HepG2 (cell line): ENCODE results near the gene KDM7A. TPM values are rescaled to one million over a fixed set of nuclear protein-coding genes. Genes with fewer than 3 reads are reported as not detected.
A peak's percentile ranks its signal among the peaks of the same experiment; 100 is the strongest.

Experiments
- AHR ChIP-seq: IDR thresholded peaks from 2 replicates; pipeline ENCODE4 v1.6.1; 2018; ENCODE audit warnings: missing genetic modification reagents, missing compliant biosample characterization
- ARHGAP35 ChIP-seq: sonication (generic); formaldehyde crosslinking; IDR thresholded peaks from 2 replicates; pipeline ENCODE4 v1.9.0; 2022; ENCODE audit warnings: mild to moderate bottlenecking, inconsistent platforms, moderate library complexity, missing genetic modification reagents, borderline replicate concordance
- CCDC6 ChIP-seq: sonication (generic); formaldehyde crosslinking; IDR thresholded peaks from 2 replicates; pipeline ENCODE4 v1.8.1; 2022; ENCODE audit warnings: mild to moderate bottlenecking, missing genetic modification reagents, moderate library complexity
- CHD4 ChIP-seq: fragments of 200-600 bp; sonication (generic); IDR thresholded peaks from 2 replicates; pipeline ENCODE4 v1.7.0; 2017; ENCODE audit warnings: mild to moderate bottlenecking, low read length, borderline replicate concordance
- CREB1 ChIP-seq, 2 experiments: fragments of 450-650 bp in 1 of 2; IDR thresholded peaks; 2 replicates each; pipeline ENCODE4 v1.6.1; 2016 to 2017; ENCODE audit warnings: control low read depth in 1 of 2, mild to moderate bottlenecking in 1 of 2, missing compliant biosample characterization in 1 of 2, missing genetic modification characterization in 1 of 2
- E2F1 ChIP-seq: sonication (generic); formaldehyde crosslinking; IDR thresholded peaks from 2 replicates; pipeline ENCODE4 v1.5.0; 2020; ENCODE audit warnings: missing genetic modification reagents
- ERF ChIP-seq: IDR thresholded peaks from 2 replicates; pipeline ENCODE4 v1.6.1; 2018; ENCODE audit warnings: missing biosample characterization, missing genetic modification reagents
- FOSL1 ChIP-seq: sonication (generic); formaldehyde crosslinking; IDR thresholded peaks from 2 replicates; pipeline ENCODE4 v1.9.0; 2021; ENCODE audit warnings: missing genetic modification reagents, borderline replicate concordance
- GATA4 ChIP-seq: sonication (generic); IDR thresholded peaks from 2 replicates; pipeline ENCODE4 v1.6.1; 2016; ENCODE audit warnings: antibody characterized with exemption, low read depth, borderline replicate concordance
- HBP1 ChIP-seq: IDR thresholded peaks from 2 replicates; pipeline ENCODE4 v1.6.1; 2016; ENCODE audit warnings: low read depth, control low read depth
- HES4 ChIP-seq: sonication (generic); formaldehyde crosslinking; IDR thresholded peaks from 2 replicates; pipeline ENCODE4 v1.9.0; 2021; ENCODE audit warnings: mild to moderate bottlenecking, missing genetic modification reagents, borderline replicate concordance
- JUNB ChIP-seq: sonication (generic); formaldehyde crosslinking; IDR thresholded peaks from 2 replicates; pipeline ENCODE4 v1.8.0; 2022; ENCODE audit warnings: missing genetic modification reagents, mild to moderate bottlenecking, borderline replicate concordance
- MEF2D ChIP-seq: sonication (generic); formaldehyde crosslinking; IDR thresholded peaks from 2 replicates; pipeline ENCODE4 v1.5.1; 2020; ENCODE audit warnings: mild to moderate bottlenecking, missing genetic modification reagents
- NFRKB ChIP-seq: fragments of 450-650 bp; IDR thresholded peaks from 2 replicates; pipeline ENCODE4 v1.6.1; 2017
- SIX4 ChIP-seq: sonication (generic); formaldehyde crosslinking; IDR thresholded peaks from 2 replicates; pipeline ENCODE4 v1.4.0; 2020; ENCODE audit warnings: missing genetic modification reagents
- ZBTB21 ChIP-seq: sonication (generic); formaldehyde crosslinking; IDR thresholded peaks from 2 replicates; pipeline ENCODE4 v1.4.0; 2020; ENCODE audit warnings: missing genetic modification reagents
- ZFP90 ChIP-seq: sonication (generic); formaldehyde crosslinking; IDR thresholded peaks from 2 replicates; pipeline ENCODE4 v1.8.0; 2022; ENCODE audit warnings: missing genetic modification reagents, mild to moderate bottlenecking, inconsistent platforms, borderline replicate concordance
- ZMYM2 ChIP-seq: sonication (generic); formaldehyde crosslinking; IDR thresholded peaks from 2 replicates; pipeline ENCODE4 v1.8.0; 2022; ENCODE audit warnings: mild to moderate bottlenecking, missing genetic modification reagents
- ZNF326 ChIP-seq: sonication (generic); formaldehyde crosslinking; IDR thresholded peaks from 2 replicates; pipeline ENCODE4 v1.4.0; 2020; ENCODE audit warnings: missing genetic modification reagents, borderline replicate concordance
- ZNF331 ChIP-seq: sonication (generic); formaldehyde crosslinking; IDR thresholded peaks from 2 replicates; pipeline ENCODE4 v1.4.0; 2020; ENCODE audit warnings: missing genetic modification reagents
- ZNF451 ChIP-seq: sonication (generic); formaldehyde crosslinking; IDR thresholded peaks from 2 replicates; pipeline ENCODE4 v1.5.0; 2020; ENCODE audit warnings: mild to moderate bottlenecking, missing genetic modification reagents
- ZNF496 ChIP-seq: sonication (generic); formaldehyde crosslinking; IDR thresholded peaks from 2 replicates; pipeline ENCODE4 v1.8.1; 2023; ENCODE audit warnings: mild to moderate bottlenecking, moderate library complexity, missing genetic modification reagents; ENCODE audit not compliant: insufficient replicate concordance
- polyA plus RNA-seq, 8 experiments: library from polyadenylated mRNA; depleted of rRNA in 3 of 8; stranded (reverse) in 7 of 8; unstranded in 1 of 8; fragments of >200 nt; fragmentation: Illumina TruSeq in 4 of 8; extraction: Trizol in 4 of 8; gene quantifications; 2 replicates each; pipeline versions ENCODE4 v1.2.1 to v1.2.3, GENCODE V29; 2011 to 2016; ENCODE audit warnings: low read depth in 4 of 8, missing spikeins in 1 of 8, mixed read lengths in 1 of 8; ENCODE audit not compliant: insufficient read depth in 1 of 8
- total RNA-seq, 5 experiments: library from RNA; depleted of rRNA; stranded (reverse); fragments of >200 nt; fragmentation: Illumina TruSeq; extraction: Trizol; gene quantifications; 2 replicates each; pipeline ENCODE4 v1.2.3, GENCODE V29; 2016; ENCODE audit warnings: low read depth in 1 of 5
- TF ChIP-seq, protein P1 (sequence below): sonication (generic); formaldehyde crosslinking; IDR thresholded peaks from 2 replicates; pipeline ENCODE4 v1.5.1; 2020; ENCODE audit warnings: missing genetic modification reagents, mild to moderate bottlenecking, borderline replicate concordance
- TF ChIP-seq, protein P2 (sequence below): IDR thresholded peaks from 2 replicates; pipeline ENCODE4 v1.6.1; 2016

The KDM7A gene
- total and polyA plus RNA-seq, 2 of the 13 experiments (the other 11 are each of a cell fraction or from before 2014, with no cell fraction given): 10.8 to 16.8 TPM

- TF ChIP-seq ERF (CRISPR knock-in tag) (peak; percentile 69), CHD4 (no peak), NFRKB (no peak), SIX4 (CRISPR knock-in tag) (no peak), FOSL1 (CRISPR knock-in tag) (no peak), AHR (CRISPR knock-in tag) (no peak), ZFP90 (CRISPR knock-in tag) (no peak), E2F1 (CRISPR knock-in tag) (no peak), ARHGAP35 (CRISPR knock-in tag) (no peak), ZNF331 (no peak), ZMYM2 (CRISPR knock-in tag) (peak; percentile 79), ZNF451 (CRISPR knock-in tag) (no peak), HBP1 (CRISPR knock-in tag) (no peak), MEF2D (CRISPR knock-in tag) (no peak), ZNF496 (CRISPR knock-in tag) (no peak), ZBTB21 (no peak), GATA4 (no peak), CREB1 (IDR thresholded peaks at IDR 0.05) (no peak), CREB1 (CRISPR knock-in tag; IDR thresholded peaks at IDR 0.05) (0 out of 2 replicates have a peak, but pooled peaks have one; percentile 31), ZNF326 (CRISPR knock-in tag) (no peak), CCDC6 (CRISPR knock-in tag) (no peak), JUNB (no peak), HES4 (CRISPR knock-in tag) (no peak)
- TF ChIP-seq, protein P1, sequence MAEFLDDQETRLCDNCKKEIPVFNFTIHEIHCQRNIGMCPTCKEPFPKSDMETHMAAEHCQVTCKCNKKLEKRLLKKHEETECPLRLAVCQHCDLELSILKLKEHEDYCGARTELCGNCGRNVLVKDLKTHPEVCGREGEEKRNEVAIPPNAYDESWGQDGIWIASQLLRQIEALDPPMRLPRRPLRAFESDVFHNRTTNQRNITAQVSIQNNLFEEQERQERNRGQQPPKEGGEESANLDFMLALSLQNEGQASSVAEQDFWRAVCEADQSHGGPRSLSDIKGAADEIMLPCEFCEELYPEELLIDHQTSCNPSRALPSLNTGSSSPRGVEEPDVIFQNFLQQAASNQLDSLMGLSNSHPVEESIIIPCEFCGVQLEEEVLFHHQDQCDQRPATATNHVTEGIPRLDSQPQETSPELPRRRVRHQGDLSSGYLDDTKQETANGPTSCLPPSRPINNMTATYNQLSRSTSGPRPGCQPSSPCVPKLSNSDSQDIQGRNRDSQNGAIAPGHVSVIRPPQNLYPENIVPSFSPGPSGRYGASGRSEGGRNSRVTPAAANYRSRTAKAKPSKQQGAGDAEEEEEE (CRISPR knock-in tag): no peak
- TF ChIP-seq, protein P2, sequence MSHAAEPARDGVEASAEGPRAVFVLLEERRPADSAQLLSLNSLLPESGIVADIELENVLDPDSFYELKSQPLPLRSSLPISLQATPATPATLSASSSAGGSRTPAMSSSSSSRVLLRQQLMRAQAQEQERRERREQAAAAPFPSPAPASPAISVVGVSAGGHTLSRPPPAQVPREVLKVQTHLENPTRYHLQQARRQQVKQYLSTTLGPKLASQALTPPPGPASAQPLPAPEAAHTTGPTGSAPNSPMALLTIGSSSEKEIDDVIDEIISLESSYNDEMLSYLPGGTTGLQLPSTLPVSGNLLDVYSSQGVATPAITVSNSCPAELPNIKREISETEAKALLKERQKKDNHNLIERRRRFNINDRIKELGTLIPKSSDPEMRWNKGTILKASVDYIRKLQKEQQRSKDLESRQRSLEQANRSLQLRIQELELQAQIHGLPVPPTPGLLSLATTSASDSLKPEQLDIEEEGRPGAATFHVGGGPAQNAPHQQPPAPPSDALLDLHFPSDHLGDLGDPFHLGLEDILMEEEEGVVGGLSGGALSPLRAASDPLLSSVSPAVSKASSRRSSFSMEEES (CRISPR knock-in tag): no peak
These were observed 48.9 kb upstream of the KDM7A start (continued) for GRCh38 chr7:140225562-140226249.
